Measurements from ENCODE around the gene RAB11FIP4. TPM values are rescaled to one million over a fixed set of nuclear protein-coding genes. Genes with fewer than 3 reads are reported as not detected.
A peak's percentile ranks its signal among the peaks of the same experiment; 100 is the strongest.

RAB11FIP4 gene
- total RNA-seq, 1 donor from 2014 or later: 0.99 TPM

GRCh38 chr17:31531336-31531980, 140.0 kb downstream of the RAB11FIP4 start:
- Mint-ChIP-seq H3K27me3 (ENCODE audit: unreplicated experiment) (no peaks in the 10 kb centered on the region), H3K4me3 (ENCODE audit: unreplicated experiment) (no peak overlapping the region), H3K4me1 (ENCODE audit: unreplicated experiment) (peaks cover 9% of the 10 kb centered on the region), H3K27ac (ENCODE audit: unreplicated experiment) (no peak overlapping the region), H3K36me3 (ENCODE audit: unreplicated experiment) (no peaks in the 10 kb centered on the region), H3K9me3 (ENCODE audit: unreplicated experiment) (no peaks in the 10 kb centered on the region)
- no peak for DNase-seq (ENCODE audit: extremely low spot score, unreplicated experiment)
- TF ChIP-seq CTCF (IDR thresholded peaks at IDR 0.05): no peak

GRCh38 chr17:31532081-31532480, 140.6 kb downstream of the RAB11FIP4 start:
- Mint-ChIP-seq H3K9me3 (ENCODE audit: unreplicated experiment) (no peaks in the 10 kb centered on the region), H3K27ac (ENCODE audit: unreplicated experiment) (no peak overlapping the region), H3K36me3 (ENCODE audit: unreplicated experiment) (no peaks in the 10 kb centered on the region), H3K4me1 (ENCODE audit: unreplicated experiment) (peaks cover 9% of the 10 kb centered on the region), H3K4me3 (ENCODE audit: unreplicated experiment) (no peak overlapping the region), H3K27me3 (ENCODE audit: unreplicated experiment) (no peaks in the 10 kb centered on the region)
- TF ChIP-seq CTCF (IDR thresholded peaks at IDR 0.05): no peak
- no peak for DNase-seq (ENCODE audit: extremely low spot score, unreplicated experiment)

GRCh38 chr17:31532526-31532925, 141.1 kb downstream of the RAB11FIP4 start:
- peaks cover 9% of the 10 kb centered on the region for H3K4me1 Mint-ChIP-seq (ENCODE audit: unreplicated experiment)
- H3K36me3 Mint-ChIP-seq (ENCODE audit: unreplicated experiment): no peaks in the 10 kb centered on the region
- H3K27me3 Mint-ChIP-seq (ENCODE audit: unreplicated experiment): no peaks in the 10 kb centered on the region
- DNase-seq (ENCODE audit: extremely low spot score, unreplicated experiment): no peak
- no peaks in the 10 kb centered on the region for H3K9me3 Mint-ChIP-seq (ENCODE audit: unreplicated experiment)
- TF ChIP-seq CTCF (IDR thresholded peaks at IDR 0.05): no peak
- H3K27ac Mint-ChIP-seq (ENCODE audit: unreplicated experiment): no peak overlapping the region
- no peak overlapping the region for H3K4me3 Mint-ChIP-seq (ENCODE audit: unreplicated experiment)

- H3K4me3 Mint-ChIP-seq (ENCODE audit: unreplicated experiment): no peak overlapping the region
- no peaks in the 10 kb centered on the region for H3K27me3 Mint-ChIP-seq (ENCODE audit: unreplicated experiment)
- peaks cover 9% of the 10 kb centered on the region for H3K4me1 Mint-ChIP-seq (ENCODE audit: unreplicated experiment)
- H3K27ac Mint-ChIP-seq (ENCODE audit: unreplicated experiment): no peak overlapping the region
- no peak for DNase-seq (ENCODE audit: extremely low spot score, unreplicated experiment)
- no peaks in the 10 kb centered on the region for H3K36me3 Mint-ChIP-seq (ENCODE audit: unreplicated experiment)
- H3K9me3 Mint-ChIP-seq (ENCODE audit: unreplicated experiment): no peaks in the 10 kb centered on the region
- peak; percentile 47 for TF ChIP-seq CTCF (IDR thresholded peaks at IDR 0.05)
Measured at GRCh38 chr17:31533546-31534155, 142.2 kb downstream of the RAB11FIP4 start.

- Mint-ChIP-seq H3K4me3 (ENCODE audit: unreplicated experiment) (no peak overlapping the region), H3K27ac (ENCODE audit: unreplicated experiment) (no peak overlapping the region), H3K36me3 (ENCODE audit: unreplicated experiment) (no peaks in the 10 kb centered on the region), H3K4me1 (ENCODE audit: unreplicated experiment) (peaks cover 9% of the 10 kb centered on the region), H3K27me3 (ENCODE audit: unreplicated experiment) (no peaks in the 10 kb centered on the region), H3K9me3 (ENCODE audit: unreplicated experiment) (no peaks in the 10 kb centered on the region)
- no peak for TF ChIP-seq CTCF (IDR thresholded peaks at IDR 0.05)
- no peak for DNase-seq (ENCODE audit: extremely low spot score, unreplicated experiment)
Measured at GRCh38 chr17:31534223-31534888, 142.9 kb downstream of the RAB11FIP4 start.

All from osteocyte (in vitro differentiated cells).